Measurements from ENCODE around the gene MID1.

Gene MID1

GRCh38 chrX:10649265-10649664 lies 28.9 kb upstream of the MID1 start:
- Histone ChIP-seq H3K9me3 (ENCODE audit: insufficient read depth, low read length) (no peaks in the 10 kb centered on the region), H3K27me3 (ENCODE audit: low read depth, low read length) (no peaks in the 10 kb centered on the region), H4K20me1 (ENCODE audit: insufficient read depth, low read length) (no peaks in the 10 kb centered on the region), H3K4me3 (ENCODE audit: low read length) (no peak overlapping the region), H3K4me2 (ENCODE audit: low read length) (no peak overlapping the region), H3K36me3 (replicated peaks; ENCODE audit: low read depth, low read length) (no peaks in the 10 kb centered on the region), H3K79me2 (ENCODE audit: low read length) (no peaks in the 10 kb centered on the region), H3K9ac (ENCODE audit: low read length) (no peak overlapping the region), H3K4me1 (ENCODE audit: low read length) (no peaks in the 10 kb centered on the region), H3K27ac (ENCODE audit: low read length) (no peak overlapping the region), H2AFZ (ENCODE audit: low read depth, low read length) (no peak overlapping the region)
- TF ChIP-seq EZH2phosphoT487 (IDR thresholded peaks at IDR 0.05; ENCODE audit: low read depth) (no peak), CTCF (IDR thresholded peaks at IDR 0.05; ENCODE audit: low read depth, low read length) (no peak)

- Histone ChIP-seq H2AFZ (ENCODE audit: low read depth, low read length) (no peak overlapping the region), H3K4me2 (ENCODE audit: low read length) (no peak overlapping the region), H3K9ac (ENCODE audit: low read length) (no peak overlapping the region), H3K36me3 (replicated peaks; ENCODE audit: low read depth, low read length) (no peaks in the 10 kb centered on the region), H3K79me2 (ENCODE audit: low read length) (no peaks in the 10 kb centered on the region), H4K20me1 (ENCODE audit: insufficient read depth, low read length) (no peaks in the 10 kb centered on the region), H3K9me3 (ENCODE audit: insufficient read depth, low read length) (no peaks in the 10 kb centered on the region), H3K4me3 (ENCODE audit: low read length) (no peak overlapping the region), H3K4me1 (ENCODE audit: low read length) (no peaks in the 10 kb centered on the region), H3K27ac (ENCODE audit: low read length) (no peak overlapping the region), H3K27me3 (ENCODE audit: low read depth, low read length) (no peaks in the 10 kb centered on the region)
- TF ChIP-seq CTCF (IDR thresholded peaks at IDR 0.05; ENCODE audit: low read depth, low read length) (no peak), EZH2phosphoT487 (IDR thresholded peaks at IDR 0.05; ENCODE audit: low read depth) (no peak)
These were observed 28.2 kb upstream of the MID1 start for GRCh38 chrX:10648614-10649013.

- Histone ChIP-seq H3K4me1 (ENCODE audit: low read length) (no peaks in the 10 kb centered on the region), H4K20me1 (ENCODE audit: insufficient read depth, low read length) (no peaks in the 10 kb centered on the region), H3K79me2 (ENCODE audit: low read length) (no peaks in the 10 kb centered on the region), H3K4me3 (ENCODE audit: low read length) (no peak overlapping the region), H3K36me3 (replicated peaks; ENCODE audit: low read depth, low read length) (no peaks in the 10 kb centered on the region), H3K4me2 (ENCODE audit: low read length) (no peak overlapping the region), H2AFZ (ENCODE audit: low read depth, low read length) (no peak overlapping the region), H3K27me3 (ENCODE audit: low read depth, low read length) (no peaks in the 10 kb centered on the region), H3K27ac (ENCODE audit: low read length) (no peak overlapping the region), H3K9me3 (ENCODE audit: insufficient read depth, low read length) (no peaks in the 10 kb centered on the region), H3K9ac (ENCODE audit: low read length) (no peak overlapping the region)
- no peak for TF ChIP-seq CTCF (IDR thresholded peaks at IDR 0.05; ENCODE audit: low read depth, low read length)
- no peak for TF ChIP-seq EZH2phosphoT487 (IDR thresholded peaks at IDR 0.05; ENCODE audit: low read depth)
These were observed 16.5 kb upstream of the MID1 start for GRCh38 chrX:10636851-10637250.

- no peak overlapping the region for H3K27ac ChIP-seq (ENCODE audit: low read length)
- H3K4me3 ChIP-seq (ENCODE audit: low read length), result no peak overlapping the region
- H3K9me3 ChIP-seq (ENCODE audit: insufficient read depth, low read length), result no peaks in the 10 kb centered on the region
- no peak overlapping the region for H3K9ac ChIP-seq (ENCODE audit: low read length)
- no peak overlapping the region for H2AFZ ChIP-seq (ENCODE audit: low read depth, low read length)
- H3K4me2 ChIP-seq (ENCODE audit: low read length), result no peak overlapping the region
- H3K79me2 ChIP-seq (ENCODE audit: low read length), result no peaks in the 10 kb centered on the region
- H4K20me1 ChIP-seq (ENCODE audit: insufficient read depth, low read length), result no peaks in the 10 kb centered on the region
- H3K4me1 ChIP-seq (ENCODE audit: low read length), result no peaks in the 10 kb centered on the region
- H3K27me3 ChIP-seq (ENCODE audit: low read depth, low read length), result no peaks in the 10 kb centered on the region
- TF ChIP-seq CTCF (IDR thresholded peaks at IDR 0.05; ENCODE audit: low read depth, low read length), result no peak
- no peak for TF ChIP-seq EZH2phosphoT487 (IDR thresholded peaks at IDR 0.05; ENCODE audit: low read depth)
- no peaks in the 10 kb centered on the region for H3K36me3 ChIP-seq (replicated peaks; ENCODE audit: low read depth, low read length)
These were observed 16.0 kb upstream of the MID1 start for GRCh38 chrX:10636337-10636736.
